Measurements from ENCODE around the gene KRTAP21-2. TPM values are rescaled to one million over a fixed set of nuclear protein-coding genes. Genes with fewer than 3 reads are reported as not detected.
"Not testable (repeated sequence)": the region's sequence is repeated elsewhere in the genome, so short reads cannot be mapped to it uniquely, and the experiment has no call there.

KRTAP21-2 gene
- not detected for total RNA-seq
- polyA plus RNA-seq, result not detected

- ChIA-PET POLR2A (no interaction called here), CTCF (no interaction called here)
- Histone ChIP-seq H3K9me3 (ENCODE audit: low read length) (no peaks in the 10 kb centered on the region), H3K4me3 (ENCODE audit: low read length) (no peak within 1 kb of the TSS), H3K27me3 (ENCODE audit: insufficient read depth, low read length, poor library complexity, severe bottlenecking) (no peaks in the 10 kb centered on the region), H3K27ac (ENCODE audit: low read depth, low read length) (no peak within 1 kb of the TSS), H3K4me1 (ENCODE audit: insufficient read depth, low read length) (no peaks in the 10 kb centered on the region), H3K36me3 (ENCODE audit: insufficient read depth, low read length) (no peaks in the 10 kb centered on the region)
- no peaks in the 10 kb centered on the region for H3K36me3 Mint-ChIP-seq
- H3K4me1 Mint-ChIP-seq, result no peaks in the 10 kb centered on the region
- H3K27ac Mint-ChIP-seq, result no peak within 1 kb of the TSS
- peaks cover 0 to 2% of the 10 kb centered on the region in 2 donors for H3K27me3 Mint-ChIP-seq
- H3K9me3 Mint-ChIP-seq, result peaks cover 0 to 6% (median 2%) of the 10 kb centered on the region in 5 donors
- no peak within 1 kb of the TSS for H3K4me3 Mint-ChIP-seq
- DNase-seq, result no peak
These were observed at the start of gene KRTAP21-2 for GRCh38 chr21:30747159-30747558. TSS of gene KRTAP21-2 (minus strand) at chr21:30747259. CDS start at chr21:30747202, 57 bp downstream.

- Mint-ChIP-seq H3K36me3 (no peaks in the 10 kb centered on the region), H3K9me3 (no peaks in the 10 kb centered on the region), H3K4me3 (no peak overlapping the region), H3K4me1 (no peaks in the 10 kb centered on the region), H3K27me3 (peaks cover 2 to 9% of the 10 kb centered on the region in 2 donors), H3K27ac (no peak overlapping the region)
- Histone ChIP-seq H3K4me1 (ENCODE audit: insufficient read depth, low read length) (no peaks in the 10 kb centered on the region), H3K27me3 (ENCODE audit: insufficient read depth, low read length, poor library complexity, severe bottlenecking) (no peaks in the 10 kb centered on the region), H3K9me3 (ENCODE audit: low read length) (no peaks in the 10 kb centered on the region), H3K36me3 (ENCODE audit: insufficient read depth, low read length) (no peaks in the 10 kb centered on the region), H3K27ac (ENCODE audit: low read depth, low read length) (no peak overlapping the region), H3K4me3 (ENCODE audit: low read length) (no peak overlapping the region)
- ChIA-PET CTCF (no interaction called here), POLR2A (no interaction called here)
- no peak for DNase-seq
These were observed 46.7 kb upstream of the KRTAP21-2 start for GRCh38 chr21:30793581-30794314.

- ChIA-PET POLR2A (no interaction called here), CTCF (no interaction called here)
- no peaks in the 10 kb centered on the region for H3K9me3 ChIP-seq (ENCODE audit: low read length)
- no peak overlapping the region for H3K27ac ChIP-seq (ENCODE audit: low read depth, low read length)
- H3K36me3 Mint-ChIP-seq, result no peaks in the 10 kb centered on the region
- no peaks in the 10 kb centered on the region for H3K4me1 Mint-ChIP-seq
- no peak overlapping the region for H3K27ac Mint-ChIP-seq
- H3K4me1 ChIP-seq (ENCODE audit: insufficient read depth, low read length), result no peaks in the 10 kb centered on the region
- H3K36me3 ChIP-seq (ENCODE audit: insufficient read depth, low read length), result no peaks in the 10 kb centered on the region
- DNase-seq, result no peak
- H3K27me3 ChIP-seq (ENCODE audit: insufficient read depth, low read length, poor library complexity, severe bottlenecking), result no peaks in the 10 kb centered on the region
- H3K4me3 ChIP-seq (ENCODE audit: low read length), result no peak overlapping the region
- peaks cover 0 to 9% (median 0%) of the 10 kb centered on the region in 5 donors for H3K9me3 Mint-ChIP-seq
- no peak overlapping the region for H3K4me3 Mint-ChIP-seq
- peaks cover 1 to 2% of the 10 kb centered on the region in 2 donors for H3K27me3 Mint-ChIP-seq
These were observed 32.2 kb upstream of the KRTAP21-2 start for GRCh38 chr21:30779249-30779648.

GRCh38 chr21:30769724-30770431 is 22.8 kb upstream of the KRTAP21-2 start:
- no peaks in the 10 kb centered on the region for H3K36me3 Mint-ChIP-seq
- DNase-seq, result no peak
- H3K9me3 Mint-ChIP-seq, result peaks cover 0 to 4% (median 0%) of the 10 kb centered on the region in 5 donors
- no peak overlapping the region for H3K4me3 Mint-ChIP-seq
- ChIA-PET POLR2A (no interaction called here), CTCF (no interaction called here)
- H3K4me3 ChIP-seq (ENCODE audit: low read length), result no peak overlapping the region
- H3K27me3 ChIP-seq (ENCODE audit: insufficient read depth, low read length, poor library complexity, severe bottlenecking), result no peaks in the 10 kb centered on the region
- H3K27me3 Mint-ChIP-seq, result no peaks in the 10 kb centered on the region
- H3K4me1 ChIP-seq (ENCODE audit: insufficient read depth, low read length), result no peaks in the 10 kb centered on the region
- no peak overlapping the region for H3K27ac Mint-ChIP-seq
- H3K36me3 ChIP-seq (ENCODE audit: insufficient read depth, low read length), result no peaks in the 10 kb centered on the region
- no peaks in the 10 kb centered on the region for H3K4me1 Mint-ChIP-seq
- H3K27ac ChIP-seq (ENCODE audit: low read depth, low read length), result no peak overlapping the region
- H3K9me3 ChIP-seq (ENCODE audit: low read length), result no peaks in the 10 kb centered on the region

- no peaks in the 10 kb centered on the region for H3K4me1 Mint-ChIP-seq
- no peak for DNase-seq
- Histone ChIP-seq H3K27ac (ENCODE audit: low read depth, low read length) (no peak overlapping the region), H3K4me3 (ENCODE audit: low read length) (no peak overlapping the region), H3K27me3 (ENCODE audit: insufficient read depth, low read length, poor library complexity, severe bottlenecking) (no peaks in the 10 kb centered on the region), H3K36me3 (ENCODE audit: insufficient read depth, low read length) (no peaks in the 10 kb centered on the region), H3K4me1 (ENCODE audit: insufficient read depth, low read length) (no peaks in the 10 kb centered on the region), H3K9me3 (ENCODE audit: low read length) (no peaks in the 10 kb centered on the region)
- H3K27me3 Mint-ChIP-seq, result no peaks in the 10 kb centered on the region
- POLR2A ChIA-PET, result no interaction called here
- H3K27ac Mint-ChIP-seq, result no peak overlapping the region
- no peaks in the 10 kb centered on the region for H3K36me3 Mint-ChIP-seq
- H3K9me3 Mint-ChIP-seq, result no peaks in the 10 kb centered on the region
- H3K4me3 Mint-ChIP-seq, result no peak overlapping the region
- CTCF ChIA-PET, result no interaction called here
These were observed 13.7 kb upstream of the KRTAP21-2 start for GRCh38 chr21:30760776-30761175.

- no peaks in the 10 kb centered on the region for H3K9me3 Mint-ChIP-seq
- DNase-seq, result no peak
- H3K4me1 ChIP-seq (ENCODE audit: insufficient read depth, low read length), result no peaks in the 10 kb centered on the region
- no peaks in the 10 kb centered on the region for H3K36me3 Mint-ChIP-seq
- CTCF ChIA-PET, result no interaction called here
- POLR2A ChIA-PET, result no interaction called here
- no peaks in the 10 kb centered on the region for H3K27me3 Mint-ChIP-seq
- no peaks in the 10 kb centered on the region for H3K27me3 ChIP-seq (ENCODE audit: insufficient read depth, low read length, poor library complexity, severe bottlenecking)
- no peaks in the 10 kb centered on the region for H3K9me3 ChIP-seq (ENCODE audit: low read length)
- no peak overlapping the region for H3K27ac ChIP-seq (ENCODE audit: low read depth, low read length)
- no peaks in the 10 kb centered on the region for H3K4me1 Mint-ChIP-seq
- H3K36me3 ChIP-seq (ENCODE audit: insufficient read depth, low read length), result no peaks in the 10 kb centered on the region
- no peak overlapping the region for H3K4me3 Mint-ChIP-seq
- H3K4me3 ChIP-seq (ENCODE audit: low read length), result no peak overlapping the region
- no peak overlapping the region for H3K27ac Mint-ChIP-seq
These were observed 11.2 kb upstream of the KRTAP21-2 start for GRCh38 chr21:30758306-30758705.

- H3K4me3 Mint-ChIP-seq; H3K36me3 Mint-ChIP-seq; CTCF ChIA-PET; H3K27ac Mint-ChIP-seq; H3K27ac ChIP-seq (ENCODE audit: low read depth, low read length); POLR2A ChIA-PET; H3K9me3 ChIP-seq (ENCODE audit: low read length); H3K9me3 Mint-ChIP-seq; H3K4me1 Mint-ChIP-seq; H3K4me3 ChIP-seq (ENCODE audit: low read length); DNase-seq; H3K27me3 Mint-ChIP-seq; H3K36me3 ChIP-seq (ENCODE audit: insufficient read depth, low read length); H3K27me3 ChIP-seq (ENCODE audit: insufficient read depth, low read length, poor library complexity, severe bottlenecking); H3K4me1 ChIP-seq (ENCODE audit: insufficient read depth, low read length): not testable (repeated sequence)
These were observed 8.3 kb upstream of the KRTAP21-2 start, which contains the start of gene KRTAP21-1 for GRCh38 chr21:30755328-30755727. TSS of gene KRTAP21-1 (minus strand) at chr21:30755428. CDS start at chr21:30755378, 50 bp downstream.

GRCh38 chr21:30740462-30740861 is 6.6 kb downstream of the KRTAP21-2 start:
- no peak overlapping the region for H3K27ac Mint-ChIP-seq
- POLR2A ChIA-PET, result no interaction called here
- no peaks in the 10 kb centered on the region for H3K4me1 ChIP-seq (ENCODE audit: insufficient read depth, low read length)
- H3K27ac ChIP-seq (ENCODE audit: low read depth, low read length), result no peak overlapping the region
- CTCF ChIA-PET, result no interaction called here
- no peak for DNase-seq
- H3K36me3 ChIP-seq (ENCODE audit: insufficient read depth, low read length), result no peaks in the 10 kb centered on the region
- no peaks in the 10 kb centered on the region for H3K27me3 ChIP-seq (ENCODE audit: insufficient read depth, low read length, poor library complexity, severe bottlenecking)
- no peak overlapping the region for H3K4me3 ChIP-seq (ENCODE audit: low read length)
- peaks cover 0 to 3% of the 10 kb centered on the region in 2 donors for H3K27me3 Mint-ChIP-seq
- H3K9me3 Mint-ChIP-seq, result peaks cover 0 to 3% (median 0%) of the 10 kb centered on the region in 5 donors
- no peaks in the 10 kb centered on the region for H3K4me1 Mint-ChIP-seq
- H3K4me3 Mint-ChIP-seq, result no peak overlapping the region
- H3K9me3 ChIP-seq (ENCODE audit: low read length), result no peaks in the 10 kb centered on the region
- no peaks in the 10 kb centered on the region for H3K36me3 Mint-ChIP-seq
